Islet precursor cell (in vitro differentiated cells): ENCODE data around the gene TMEM248.
"Not testable (repeated sequence)": the region's sequence is repeated elsewhere in the genome, so short reads cannot be mapped to it uniquely, and the experiment has no call there.

ENCODE experiments used
- DNase-seq: peaks from one replicate; pipeline ENCODE4 v3.0.0-alpha.2; 2018

The TMEM248 gene

GRCh38 chr7:66911191-66911590, 9.8 kb upstream of the TMEM248 start:
- not testable (repeated sequence) for DNase-seq

DNA sequence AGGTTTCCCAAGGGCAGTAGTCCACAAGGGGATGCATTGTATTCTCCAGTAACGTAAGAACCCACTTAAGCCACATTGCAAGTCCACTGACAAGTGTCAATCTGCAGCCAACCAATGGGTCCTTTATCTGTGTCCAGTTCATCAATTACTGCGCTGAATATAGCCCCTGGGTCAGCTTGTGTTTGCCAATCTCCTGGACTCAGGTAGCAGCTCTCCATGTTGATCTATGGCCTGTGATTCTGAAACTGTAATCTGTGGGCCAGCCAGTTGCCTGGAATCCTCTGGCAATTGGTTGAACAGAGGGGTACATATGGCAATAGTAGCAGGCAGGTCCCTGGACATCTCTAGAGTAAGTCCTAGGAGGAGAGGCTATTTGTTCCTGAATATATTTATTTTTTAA, 8.8 kb upstream of the TMEM248 start:
- DNase-seq: no peak

- DNase-seq: no peak
Measured at GRCh38 chr7:66913118-66914037, 7.6 kb upstream of the TMEM248 start.

- DNase-seq: not testable (repeated sequence)
Measured at GRCh38 chr7:66917904-66918303, 3.1 kb upstream of the TMEM248 start.

DNA sequence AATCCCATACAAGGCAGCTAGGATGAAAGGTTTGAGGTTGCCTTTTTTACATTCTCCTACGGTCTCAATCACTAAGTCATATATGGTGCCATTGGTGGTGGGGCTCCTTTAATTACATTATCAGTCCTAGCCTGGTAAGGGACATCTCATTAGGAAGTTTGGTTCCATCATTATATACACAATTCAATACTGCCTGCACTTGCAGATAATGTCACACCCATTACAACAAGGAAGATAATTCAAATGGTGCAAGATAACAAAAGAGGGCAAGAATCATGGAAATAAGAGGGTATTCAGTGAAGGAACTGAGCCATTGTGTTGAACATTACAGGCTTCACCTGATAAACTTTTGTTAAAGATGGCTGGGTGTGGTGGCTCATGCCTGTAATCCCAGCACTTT, 1.7 kb upstream of the TMEM248 start:
- no peak for DNase-seq

DNA sequence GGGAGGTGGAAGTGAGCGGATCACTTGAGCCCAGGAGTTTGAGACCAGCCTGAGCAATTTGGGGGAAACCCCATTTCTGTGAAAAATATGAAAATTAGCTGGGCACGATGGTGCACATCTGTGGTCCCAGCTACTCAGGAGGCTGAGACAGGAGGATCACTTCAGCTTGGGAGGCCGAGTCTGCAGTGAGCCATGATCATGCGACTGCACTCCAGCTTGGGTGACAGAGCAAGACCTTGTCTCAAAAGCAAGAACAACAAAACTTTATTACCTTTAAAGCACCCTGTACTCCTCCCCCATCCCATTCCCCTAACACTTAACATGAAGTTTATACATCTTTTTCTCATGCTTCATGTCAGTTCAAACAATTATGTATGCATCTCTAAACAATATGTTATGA, 1.3 kb upstream of the TMEM248 start:
- DNase-seq: no peak

DNA sequence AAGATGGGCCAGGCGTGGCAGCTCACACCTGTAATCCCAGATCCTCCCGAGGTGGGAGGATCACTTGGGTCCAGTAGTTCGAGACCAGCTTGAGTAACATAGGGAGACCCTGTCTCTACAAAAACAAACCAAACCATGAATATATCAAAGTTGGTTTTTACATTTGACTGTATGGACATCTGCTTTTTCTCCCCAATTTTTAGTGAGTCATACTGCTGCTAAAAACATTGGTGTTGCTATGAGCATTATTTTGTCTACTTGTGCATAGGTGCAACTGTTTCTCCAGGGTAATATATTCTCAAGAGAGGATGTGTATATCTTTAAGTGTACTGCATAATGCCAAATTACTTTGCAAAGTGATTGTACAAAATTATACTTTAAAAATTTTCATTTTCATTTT, 769 bp upstream of the TMEM248 start:
- no peak for DNase-seq

- no peak for DNase-seq
Measured at GRCh38 chr7:66921396-66921917, 432 bp downstream of the TMEM248 start.

DNA sequence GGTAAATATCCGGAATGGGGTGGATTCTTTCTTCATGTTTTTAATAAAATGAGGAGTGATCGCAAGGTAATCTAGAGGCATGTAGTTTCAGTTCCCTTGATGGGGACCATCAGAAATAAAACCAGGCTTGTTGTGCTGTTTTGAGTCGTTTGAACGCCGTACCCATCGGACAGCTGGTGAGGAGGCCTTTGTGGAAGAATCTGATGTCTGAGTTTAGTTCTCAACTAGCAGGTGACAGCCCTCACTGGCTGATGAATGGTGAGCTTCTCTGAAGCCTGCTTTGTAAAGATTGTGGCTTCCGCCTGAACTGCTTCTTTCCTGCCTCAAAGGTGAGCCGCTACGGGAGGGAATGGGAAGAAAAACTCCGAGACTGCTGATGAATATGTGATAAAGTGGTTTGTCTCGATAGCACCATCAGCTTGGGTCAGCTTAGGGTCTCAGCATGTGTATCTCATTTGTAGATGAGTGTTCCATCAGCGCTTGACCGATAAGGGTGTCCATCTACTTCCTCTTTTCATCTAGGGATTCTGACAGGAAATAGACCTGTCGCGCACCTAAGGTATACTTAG, 977 bp downstream of the TMEM248 start:
- DNase-seq: no peak

DNA sequence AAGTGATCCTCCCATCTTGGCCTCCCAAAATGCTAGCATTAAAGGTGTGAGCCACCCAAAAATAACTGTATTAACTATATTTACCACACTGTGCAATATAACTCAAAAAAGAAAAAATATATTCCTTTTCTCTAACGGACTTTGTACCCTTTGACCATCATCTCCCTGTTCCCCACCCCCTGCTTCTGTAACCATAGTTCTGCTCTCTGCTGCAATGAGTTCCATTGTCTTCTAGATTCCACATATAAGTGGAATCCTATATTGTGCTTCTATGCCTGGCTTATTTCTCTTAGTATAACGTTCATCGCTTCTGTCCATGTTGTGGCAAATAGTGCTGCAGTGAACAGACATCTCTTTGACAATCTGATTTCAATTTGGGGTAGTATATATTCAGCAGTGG, 4.2 kb downstream of the TMEM248 start:
- DNase-seq: no peak

DNA sequence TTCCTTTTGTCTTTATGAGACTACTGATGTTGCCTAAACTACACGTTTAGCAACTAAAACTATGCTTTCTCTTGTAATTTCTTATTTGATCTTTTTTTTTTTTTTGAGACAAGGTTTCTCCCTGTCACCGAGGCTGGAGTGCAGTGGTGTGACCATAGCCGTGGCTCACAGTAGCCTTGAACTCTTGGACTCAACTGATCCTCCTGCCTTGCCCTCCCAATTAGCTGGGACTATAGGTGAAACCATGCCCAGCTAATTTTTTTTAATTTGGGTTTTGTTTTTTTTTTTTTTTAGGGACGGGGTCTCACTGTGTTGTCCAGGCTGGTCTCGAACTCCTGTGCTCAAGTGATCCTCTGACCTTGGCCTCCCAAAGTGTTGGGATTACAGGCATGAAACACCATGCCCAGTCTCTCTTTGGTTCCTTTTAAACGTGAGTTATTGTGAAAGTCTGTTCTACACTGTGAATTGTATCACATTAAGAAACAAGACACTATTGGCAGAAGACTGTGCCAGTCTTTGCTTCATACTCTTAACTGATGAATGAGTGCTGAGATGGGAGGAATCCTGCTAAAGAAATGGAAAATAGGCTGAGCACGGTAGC, 6.4 kb downstream of the TMEM248 start:
- DNase-seq: no peak

- DNase-seq: no peak
Measured at GRCh38 chr7:66928388-66928787, 7.4 kb downstream of the TMEM248 start.

- no peak for DNase-seq
Measured at GRCh38 chr7:66929165-66929564, 8.1 kb downstream of the TMEM248 start.

GRCh38 chr7:66929935-66930334, 8.9 kb downstream of the TMEM248 start:
- no peak for DNase-seq

GRCh38 chr7:66930341-66930740, 9.3 kb downstream of the TMEM248 start:
- peak; percentile 62 for DNase-seq

DNA sequence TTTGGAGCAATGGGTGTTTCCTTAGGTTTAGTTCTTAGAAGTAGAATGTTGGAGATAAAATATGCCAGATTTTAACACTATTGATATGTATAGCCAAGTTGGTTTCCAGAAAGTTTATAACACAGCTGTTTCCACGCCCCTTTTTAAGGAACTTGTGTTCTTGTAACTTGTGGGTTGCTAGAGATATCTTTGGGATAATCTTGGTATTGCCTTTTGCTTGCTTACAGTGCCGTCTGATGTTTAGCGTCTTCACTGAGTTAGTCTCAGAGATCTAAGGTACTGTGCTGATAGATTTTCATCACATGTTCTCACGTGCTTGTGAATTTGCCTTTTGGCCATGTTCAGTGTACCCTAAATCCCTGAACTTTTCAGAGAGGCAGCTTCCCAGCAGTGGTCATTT, 12.4 kb downstream of the TMEM248 start:
- no peak for DNase-seq

GRCh38 chr7:66937940-66938339, 16.9 kb downstream of the TMEM248 start:
- DNase-seq: no peak

DNA sequence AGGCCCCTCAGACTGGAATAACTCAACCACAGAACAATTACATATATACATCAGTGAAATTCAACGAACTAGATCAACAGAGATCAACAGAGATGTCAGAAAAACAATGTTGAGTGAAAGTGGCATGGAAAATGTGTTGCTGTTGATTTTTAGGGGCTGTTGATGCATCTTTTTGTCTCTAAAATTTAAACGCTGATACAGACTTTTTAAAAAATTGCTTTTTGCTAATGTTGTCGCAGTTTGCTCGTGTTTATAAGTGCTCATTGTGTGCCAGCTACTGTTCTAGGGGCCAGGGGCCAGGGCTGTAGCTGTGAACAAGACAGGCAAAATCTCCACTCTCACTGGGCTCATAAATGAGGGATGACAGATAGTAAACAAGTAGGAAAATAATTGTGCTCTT, 18.3 kb downstream of the TMEM248 start:
- no peak for DNase-seq

DNA sequence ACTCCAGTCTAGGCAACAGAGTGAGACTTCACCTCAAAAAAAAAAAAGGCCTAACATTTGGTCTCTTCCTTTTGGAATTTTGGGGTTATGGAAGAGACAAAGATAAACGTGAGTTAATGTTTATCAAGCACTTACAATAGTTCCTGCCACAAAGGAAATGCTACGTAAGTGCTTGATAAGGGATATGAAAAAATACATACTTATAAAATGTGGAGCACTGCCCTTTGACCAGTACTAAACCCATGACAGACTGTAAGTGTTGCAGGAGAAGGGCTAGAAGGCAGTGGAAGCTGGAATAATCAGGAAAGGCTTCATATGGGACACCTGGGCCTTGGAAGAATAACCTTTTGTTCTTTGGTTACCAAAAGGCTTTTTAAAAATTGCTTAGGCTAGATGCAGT, 25.5 kb downstream of the TMEM248 start:
- DNase-seq: no peak

GRCh38 chr7:66948480-66949109, 27.6 kb downstream of the TMEM248 start:
- DNase-seq: no peak

DNA sequence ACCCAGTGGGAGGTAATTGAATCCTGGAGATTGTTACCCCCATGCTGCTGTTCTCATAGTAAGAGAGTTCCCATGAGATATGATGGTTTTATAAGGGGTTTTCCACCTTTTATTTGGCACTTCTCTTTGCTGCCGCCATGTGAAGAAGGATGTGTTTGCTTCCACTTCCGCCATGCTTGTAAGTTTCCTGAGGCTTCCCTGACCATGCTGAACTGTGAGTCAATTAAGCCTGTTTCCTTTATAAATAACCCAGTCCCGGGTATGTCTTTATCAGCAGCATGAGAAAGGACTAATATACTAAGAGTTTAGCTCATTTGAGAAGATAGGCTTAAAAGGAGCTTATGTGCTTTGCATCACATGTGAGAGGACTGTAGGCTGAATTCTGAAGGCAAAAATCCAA, 29.3 kb downstream of the TMEM248 start:
- DNase-seq: no peak

DNA sequence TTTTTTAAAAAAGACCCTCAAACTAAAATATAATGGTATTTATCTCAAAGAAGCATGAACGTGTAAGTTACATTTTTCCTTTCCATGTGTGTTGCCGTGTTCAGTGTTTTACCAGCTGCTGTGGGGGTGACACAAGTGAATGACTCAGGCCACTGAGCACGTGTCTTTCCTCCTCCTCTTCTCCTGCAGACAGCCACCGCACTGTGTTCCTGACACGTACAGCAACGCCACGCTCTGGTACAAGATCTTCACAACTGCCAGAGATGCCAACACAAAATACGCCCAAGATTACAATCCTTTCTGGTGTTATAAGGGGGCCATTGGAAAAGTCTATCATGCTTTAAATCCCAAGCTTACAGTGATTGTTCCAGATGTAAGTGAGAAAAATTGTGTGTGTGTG, 29.7 kb downstream of the TMEM248 start:
- DNase-seq: no peak

DNA sequence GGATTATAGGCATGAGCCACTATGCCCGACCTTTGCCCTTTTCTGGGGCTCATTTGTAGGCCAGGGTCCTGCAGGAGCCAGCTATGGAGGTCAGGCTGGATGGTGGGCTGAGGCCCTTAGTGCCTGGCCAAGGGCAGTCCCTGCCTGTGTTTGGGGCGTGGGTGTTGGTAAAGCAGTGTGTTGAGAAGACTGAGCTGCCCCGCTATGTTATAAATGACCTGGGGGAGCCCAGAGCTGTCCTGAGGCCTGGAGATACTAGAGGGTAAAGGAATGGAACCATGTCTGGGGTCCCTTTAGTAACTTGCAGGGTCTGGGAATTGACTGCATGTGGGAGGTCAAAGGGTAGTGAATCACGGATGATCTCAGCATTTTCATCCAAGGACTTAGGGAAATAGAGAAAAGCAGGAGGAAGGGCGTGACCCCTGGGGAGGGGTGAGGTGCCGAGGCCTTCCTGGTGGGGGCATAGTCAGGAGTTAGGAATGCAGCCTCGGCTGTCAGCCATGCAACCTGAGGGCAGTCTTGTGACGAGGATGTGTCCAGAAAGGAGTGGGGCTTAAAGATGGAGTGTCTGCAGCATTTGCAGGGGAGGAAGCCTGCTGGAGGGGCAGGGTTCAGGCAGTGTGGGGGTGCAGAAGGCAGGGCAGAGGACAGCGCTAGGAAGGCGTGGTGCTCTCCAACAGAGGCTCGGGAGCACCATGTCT, 31.5 kb downstream of the TMEM248 start:
- DNase-seq: peak; percentile 93
